GM12872 (cell line): ENCODE measurements around the gene ZBED4.

ENCODE experiments used
- TF ChIP-seq, protein P1 (sequence below): IDR thresholded peaks from 3 replicates; pipeline ENCODE4 v1.5.1; 2011; ENCODE audit warnings: low read depth, mild to moderate bottlenecking, low read length, moderate library complexity; ENCODE audit not compliant: insufficient read depth

Gene ZBED4

DNA sequence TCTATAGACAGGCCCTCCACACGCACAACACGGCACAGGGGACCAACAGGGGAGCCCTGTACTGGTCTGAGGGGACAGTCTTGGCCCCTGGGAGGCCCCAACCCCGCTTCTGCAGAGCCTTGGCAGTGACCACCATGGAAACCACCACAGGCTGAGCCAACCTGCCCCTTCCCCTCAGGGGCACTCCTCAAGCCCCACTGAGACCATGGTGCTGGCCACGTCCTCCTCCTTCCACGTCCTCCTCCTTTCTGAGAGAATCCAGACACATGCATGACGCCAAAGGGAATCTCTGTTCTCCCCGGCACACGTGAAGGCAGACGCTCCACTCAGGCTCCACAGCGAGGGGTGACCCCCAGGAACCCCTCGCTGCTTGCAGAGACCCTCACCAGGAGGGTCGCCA lies 28.7 kb upstream of the ZBED4 start:
- TF ChIP-seq, protein P1, sequence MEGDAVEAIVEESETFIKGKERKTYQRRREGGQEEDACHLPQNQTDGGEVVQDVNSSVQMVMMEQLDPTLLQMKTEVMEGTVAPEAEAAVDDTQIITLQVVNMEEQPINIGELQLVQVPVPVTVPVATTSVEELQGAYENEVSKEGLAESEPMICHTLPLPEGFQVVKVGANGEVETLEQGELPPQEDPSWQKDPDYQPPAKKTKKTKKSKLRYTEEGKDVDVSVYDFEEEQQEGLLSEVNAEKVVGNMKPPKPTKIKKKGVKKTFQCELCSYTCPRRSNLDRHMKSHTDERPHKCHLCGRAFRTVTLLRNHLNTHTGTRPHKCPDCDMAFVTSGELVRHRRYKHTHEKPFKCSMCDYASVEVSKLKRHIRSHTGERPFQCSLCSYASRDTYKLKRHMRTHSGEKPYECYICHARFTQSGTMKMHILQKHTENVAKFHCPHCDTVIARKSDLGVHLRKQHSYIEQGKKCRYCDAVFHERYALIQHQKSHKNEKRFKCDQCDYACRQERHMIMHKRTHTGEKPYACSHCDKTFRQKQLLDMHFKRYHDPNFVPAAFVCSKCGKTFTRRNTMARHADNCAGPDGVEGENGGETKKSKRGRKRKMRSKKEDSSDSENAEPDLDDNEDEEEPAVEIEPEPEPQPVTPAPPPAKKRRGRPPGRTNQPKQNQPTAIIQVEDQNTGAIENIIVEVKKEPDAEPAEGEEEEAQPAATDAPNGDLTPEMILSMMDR = no peak

DNA sequence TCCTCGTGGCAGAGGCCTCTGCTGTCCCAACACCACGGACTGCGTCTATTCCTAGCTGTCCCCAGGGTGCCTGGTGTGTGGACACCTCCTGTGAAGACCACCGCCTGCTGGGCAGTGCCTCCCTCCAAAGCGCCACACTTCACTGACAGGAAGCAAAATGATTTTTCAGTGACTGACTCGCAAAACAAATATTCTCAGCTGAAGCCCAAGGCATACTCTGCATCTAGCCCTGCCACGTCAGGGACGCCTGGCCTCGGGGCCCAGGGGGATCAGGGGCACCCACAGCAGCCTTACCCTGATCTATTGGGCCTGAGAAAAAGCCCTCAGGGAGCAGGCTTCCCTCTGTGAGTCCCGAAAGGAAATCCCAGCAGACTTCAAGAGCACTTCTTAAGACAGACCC lies 28.2 kb upstream of the ZBED4 start:
- TF ChIP-seq, protein P1 = no peak

DNA sequence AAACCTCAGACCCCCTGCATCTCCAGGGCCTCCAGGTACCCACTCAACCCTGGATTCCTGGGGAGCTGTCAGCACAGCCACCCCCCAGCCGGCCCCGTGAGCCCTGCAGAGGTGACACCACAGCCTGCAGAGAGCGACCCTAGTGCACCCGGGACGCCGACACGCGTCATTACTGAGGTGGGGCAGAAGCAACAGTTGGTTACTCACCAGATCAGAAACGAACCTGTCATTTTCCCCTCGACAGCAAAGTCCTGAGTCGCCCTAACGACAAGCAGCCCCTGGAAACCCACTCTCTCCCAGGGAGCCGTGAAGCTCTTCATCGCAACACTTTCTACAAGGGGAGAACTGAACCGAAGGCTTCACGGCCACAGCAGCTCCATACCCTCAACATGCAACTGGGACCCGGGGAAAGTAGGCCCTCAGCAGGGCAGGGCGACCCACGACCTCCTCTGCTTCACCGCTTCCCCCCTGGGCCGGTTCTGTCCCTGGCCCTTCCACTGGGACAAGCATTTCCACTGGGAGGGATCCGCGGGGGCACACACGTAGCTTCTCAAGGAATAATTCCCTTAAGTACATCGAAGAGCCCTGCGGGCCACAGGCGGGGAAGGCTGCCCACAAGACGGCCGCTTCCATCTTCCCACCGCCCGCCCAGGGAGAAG lies 27.6 kb upstream of the ZBED4 start:
- TF ChIP-seq, protein P1 = no peak

DNA sequence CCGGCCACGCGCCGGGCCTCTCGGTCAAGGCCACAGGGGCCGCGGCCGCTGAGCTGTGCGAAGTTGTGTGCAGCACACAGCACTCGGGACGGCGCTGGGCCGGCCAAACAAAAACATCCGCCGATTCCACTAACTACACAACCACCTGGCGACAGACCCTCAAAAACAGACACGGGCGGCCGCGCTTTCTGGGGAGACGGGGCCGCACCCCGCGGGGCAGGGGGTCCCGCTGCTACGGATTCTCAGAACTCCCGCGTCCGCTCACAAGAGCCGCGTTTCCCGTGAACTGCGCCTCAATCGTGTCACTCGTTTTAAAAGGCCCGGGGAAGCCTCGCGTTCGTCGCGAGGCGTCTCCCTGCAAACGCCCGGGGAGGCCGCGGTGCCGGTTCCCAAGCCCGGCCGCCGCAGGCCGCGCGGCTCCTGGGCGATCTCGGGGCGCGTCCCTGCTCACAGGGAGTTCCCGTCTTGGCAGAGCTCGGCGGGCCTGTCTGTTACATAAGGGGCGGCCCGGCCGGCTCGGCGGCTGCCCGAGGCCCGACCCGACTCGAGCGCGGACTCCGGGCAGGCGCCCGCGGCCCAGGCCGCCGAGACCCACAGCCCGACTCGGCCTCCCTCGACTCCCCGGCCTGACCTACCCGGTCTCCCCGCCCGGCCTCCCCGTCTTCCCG lies 26.9 kb upstream of the ZBED4 start:
- TF ChIP-seq, protein P1 = no peak

DNA sequence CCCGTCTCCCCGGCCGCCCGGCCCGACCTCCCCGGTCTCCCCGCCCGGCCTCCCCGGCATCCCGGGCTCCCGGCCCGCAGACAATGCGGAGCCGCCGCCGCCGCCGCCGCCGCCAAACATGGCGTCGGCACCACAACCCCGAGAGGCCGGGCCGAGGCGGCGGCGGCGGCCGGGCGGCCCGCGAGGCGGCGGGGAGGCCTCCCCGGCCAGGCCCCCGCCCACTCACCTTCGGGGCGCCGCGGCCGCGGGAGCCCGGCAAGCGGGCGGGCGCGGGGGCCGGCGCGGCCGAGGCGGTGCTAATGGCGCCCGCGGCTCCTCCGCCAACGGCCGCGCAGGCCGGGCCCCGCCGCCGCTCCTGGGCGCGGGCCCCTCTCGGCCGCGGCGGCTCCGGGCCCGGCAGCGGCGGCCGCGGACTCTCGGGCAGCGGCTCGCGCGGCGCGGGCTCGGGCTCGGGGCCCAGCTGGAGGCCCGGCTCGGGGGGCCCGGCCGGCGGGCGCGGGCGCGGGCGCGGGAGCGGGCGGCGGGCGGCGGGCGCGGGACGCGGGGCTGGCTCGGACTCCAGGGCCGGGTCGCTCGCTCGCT lies 26.3 kb upstream of the ZBED4 start:
- TF ChIP-seq, protein P1 = no peak

DNA sequence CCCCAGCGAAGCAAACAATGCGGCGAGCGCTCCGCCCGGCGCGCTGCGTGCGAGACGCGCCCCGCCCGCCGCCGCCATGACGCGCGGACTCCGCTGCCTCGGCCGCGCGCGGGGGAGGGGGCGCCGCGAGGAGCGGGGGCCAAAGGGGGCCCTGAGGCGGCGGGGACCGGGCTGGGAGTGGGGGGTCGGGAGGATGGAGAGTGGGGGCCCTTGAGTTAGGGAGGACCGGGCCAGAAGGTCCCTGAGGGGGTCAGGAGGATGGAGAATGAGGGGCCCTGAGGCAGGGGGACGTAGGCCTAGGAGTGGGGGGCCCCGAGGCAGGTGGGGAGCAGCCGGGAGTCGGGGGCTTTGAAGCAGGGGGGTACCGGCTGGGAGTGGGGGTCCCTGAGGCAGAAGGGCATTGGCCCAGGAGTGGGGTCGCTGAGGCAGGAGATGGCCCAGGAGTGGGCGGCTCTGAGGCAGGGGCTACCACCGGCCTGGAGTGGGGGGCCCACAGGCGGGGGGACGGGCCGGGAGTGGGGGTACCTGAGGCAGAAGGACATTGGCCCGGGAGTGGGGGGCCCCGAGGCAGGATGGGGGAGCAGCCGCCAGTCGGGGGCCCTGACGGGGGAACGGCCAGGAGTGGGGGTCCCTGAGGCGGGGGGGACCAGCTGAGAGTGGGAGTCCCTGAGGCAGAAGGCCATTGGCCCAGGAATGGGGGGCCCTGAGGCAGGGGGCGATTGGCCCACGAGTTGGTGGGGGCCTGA lies 25.6 kb upstream of the ZBED4 start, which contains the start of gene BRD1:
TSS of gene BRD1 (minus strand) at position 21 of the 746 bp plus-strand sequence. CDS start 3,556 bp downstream, outside the sequence.
- TF ChIP-seq, protein P1 = no peak

DNA sequence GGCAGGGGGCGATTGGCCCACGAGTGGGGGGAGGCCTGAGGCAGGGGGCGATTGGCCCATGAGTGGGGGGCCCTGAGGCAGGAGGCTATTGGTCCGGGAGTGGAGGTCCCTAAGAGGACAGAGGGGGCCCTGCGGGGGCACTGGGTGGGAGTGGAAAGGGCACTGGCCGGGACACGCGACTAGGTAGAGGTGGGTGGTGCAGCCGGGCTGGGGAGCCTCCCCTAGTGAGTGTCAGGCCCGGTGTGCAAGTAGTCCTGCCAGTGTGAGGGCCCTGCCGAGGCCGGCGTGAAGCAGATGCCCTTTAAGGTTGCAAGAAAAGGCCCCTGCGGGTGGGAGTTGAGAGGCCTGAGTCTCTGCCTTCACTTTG lies 25.1 kb upstream of the ZBED4 start:
- TF ChIP-seq, protein P1 = no peak
